CD4-positive, CD25-positive, alpha-beta regulatory T cell (primary cell): Measurements from ENCODE around the gene HDAC4. TPM values are rescaled to one million over a fixed set of nuclear protein-coding genes. Genes with fewer than 3 reads are reported as not detected.

Source experiments
- ATAC-seq, 2 donors: fragments of 150-1000 bp; cut with Tn5 transposase; one replicate each; pipeline ENCODE4 v1.10.0; 2021; ENCODE audit warnings: low read depth in 2 of 2, moderate number of reproducible peaks in 2 of 2, moderate library complexity in 1 of 2
- DNase-seq, 3 donors: peaks; one replicate each; pipeline versions ENCODE4 v3.0.0 to v3.0.0-alpha.2; 2012 to 2022; ENCODE audit warnings: mixed read lengths in 1 of 3
- H3K27ac ChIP-seq: one replicate; pipeline ENCODE4 v1.7.0; 2013; ENCODE audit warnings: mild to moderate bottlenecking, low read length; ENCODE audit not compliant: insufficient read depth, poor library complexity, severe bottlenecking
- H3K27me3 ChIP-seq: one replicate; pipeline ENCODE4 v1.7.0; 2013; ENCODE audit warnings: low read length; ENCODE audit not compliant: control insufficient read depth, insufficient read depth
- H3K36me3 ChIP-seq: one replicate; pipeline ENCODE4 v1.7.0; 2013; ENCODE audit warnings: mild to moderate bottlenecking, low read length, moderate library complexity; ENCODE audit not compliant: control insufficient read depth, insufficient read depth
- H3K4me1 ChIP-seq: 2 replicates; pipeline ENCODE4 v1.7.0; 2013; ENCODE audit warnings: mild to moderate bottlenecking, low read length; ENCODE audit not compliant: insufficient read depth, control insufficient read depth, poor library complexity, severe bottlenecking
- H3K4me3 ChIP-seq: one replicate; pipeline ENCODE4 v1.7.0; 2013; ENCODE audit warnings: low read depth, mild to moderate bottlenecking, low read length, moderate library complexity
- H3K9me3 ChIP-seq, 2 experiments: 1 replicate in 1 of 2; 2 replicates in 1 of 2; pipeline ENCODE4 v1.7.0; 2013; ENCODE audit warnings: low read length in 2 of 2, mild to moderate bottlenecking in 1 of 2, moderate library complexity in 1 of 2; ENCODE audit not compliant: control insufficient read depth in 2 of 2
- H3K27ac Mint-ChIP-seq, 3 donors: one replicate each; pipeline ENCODE4 v1.8.0; 2020 to 2022; ENCODE audit warnings: mild to moderate bottlenecking in 3 of 3, mixed read lengths in 3 of 3, moderate library complexity in 2 of 3
- H3K27me3 Mint-ChIP-seq: one replicate; pipeline ENCODE4 v1.8.0; 2022; ENCODE audit warnings: mild to moderate bottlenecking, mixed read lengths
- H3K36me3 Mint-ChIP-seq: one replicate; pipeline ENCODE4 v1.8.0; 2020; ENCODE audit warnings: mixed read lengths
- H3K4me1 Mint-ChIP-seq, 4 donors: one replicate each; pipeline ENCODE4 v1.8.0; 2020 to 2022; ENCODE audit warnings: mixed read lengths in 4 of 4, mild to moderate bottlenecking in 1 of 4
- H3K4me3 Mint-ChIP-seq, 4 donors: one replicate each; pipeline ENCODE4 v1.8.0; 2020 to 2022; ENCODE audit warnings: mild to moderate bottlenecking in 4 of 4, mixed read lengths in 4 of 4, moderate library complexity in 3 of 4
- H3K9me3 Mint-ChIP-seq, 7 donors: one replicate each; pipeline ENCODE4 v1.8.0; 2020 to 2022; ENCODE audit warnings: mixed read lengths in 7 of 7, mild to moderate bottlenecking in 3 of 7, moderate library complexity in 2 of 7
- polyA plus RNA-seq, 4 donors: library from polyadenylated mRNA; unstranded; fragments of 300-500 nt; fragmentation: Illumina TruSeq; gene quantifications; one replicate each; pipeline ENCODE4 v1.2.3, GENCODE V29; 2021
- total RNA-seq: library from RNA; stranded (reverse); gene quantifications from one replicate; pipeline ENCODE4 v1.2.3, GENCODE V29; 2022

HDAC4 gene
- total and polyA plus RNA-seq, 5 donors from 2014 or later = 6.5 to 118 (median 8.6) TPM

- no peak overlapping the region for H3K4me3 ChIP-seq
- Mint-ChIP-seq H3K36me3 (no peaks in the 10 kb centered on the region), H3K27ac (no peak overlapping the region), H3K4me3 (no peak overlapping the region), H3K9me3 (no peaks in the 10 kb centered on the region), H3K4me1 (no peaks in the 10 kb centered on the region), H3K27me3 (peaks cover 13% of the 10 kb centered on the region)
- no peaks in the 10 kb centered on the region for H3K36me3 ChIP-seq
- H3K27ac ChIP-seq = no peak overlapping the region
- no peaks in the 10 kb centered on the region for H3K27me3 ChIP-seq
- ATAC-seq = no peak
- no peaks in the 10 kb centered on the region for H3K9me3 ChIP-seq
- H3K4me1 ChIP-seq = no peaks in the 10 kb centered on the region
- no peak for DNase-seq
Observed at GRCh38 chr2:239024226-239024625, 376.6 kb downstream of the HDAC4 start.

GRCh38 chr2:239022437-239023260, 378.2 kb downstream of the HDAC4 start:
- Mint-ChIP-seq H3K27ac (no peak overlapping the region), H3K27me3 (peaks cover 13% of the 10 kb centered on the region), H3K9me3 (peaks cover 0 to 2% (median 0%) of the 10 kb centered on the region in 7 donors), H3K36me3 (no peaks in the 10 kb centered on the region), H3K4me1 (no peaks in the 10 kb centered on the region), H3K4me3 (no peak overlapping the region)
- no peak overlapping the region for H3K4me3 ChIP-seq
- no peaks in the 10 kb centered on the region for H3K4me1 ChIP-seq
- no peak for ATAC-seq
- no peak for DNase-seq
- no peak overlapping the region for H3K27ac ChIP-seq
- H3K9me3 ChIP-seq = no peaks in the 10 kb centered on the region
- no peaks in the 10 kb centered on the region for H3K36me3 ChIP-seq
- no peaks in the 10 kb centered on the region for H3K27me3 ChIP-seq

- Histone ChIP-seq H3K4me3 (no peak overlapping the region), H3K27me3 (no peaks in the 10 kb centered on the region), H3K36me3 (no peaks in the 10 kb centered on the region), H3K27ac (no peak overlapping the region), H3K4me1 (no peaks in the 10 kb centered on the region), H3K9me3 (no peaks in the 10 kb centered on the region)
- H3K27ac Mint-ChIP-seq = no peak overlapping the region
- H3K9me3 Mint-ChIP-seq = peaks cover 0 to 2% (median 0%) of the 10 kb centered on the region in 7 donors
- no peaks in the 10 kb centered on the region for H3K36me3 Mint-ChIP-seq
- ATAC-seq (no peak), DNase-seq (no peak)
- H3K4me1 Mint-ChIP-seq = no peaks in the 10 kb centered on the region
- H3K27me3 Mint-ChIP-seq = peaks cover 13% of the 10 kb centered on the region
- H3K4me3 Mint-ChIP-seq = peak overlapping the region in 1 of 4 donors; percentile 40
Observed at GRCh38 chr2:239021651-239022436, 379.0 kb downstream of the HDAC4 start.

GRCh38 chr2:239021224-239021623, 379.6 kb downstream of the HDAC4 start:
- no peaks in the 10 kb centered on the region for H3K36me3 Mint-ChIP-seq
- no peaks in the 10 kb centered on the region for H3K4me1 Mint-ChIP-seq
- H3K9me3 Mint-ChIP-seq = peaks cover 0 to 2% (median 0%) of the 10 kb centered on the region in 7 donors
- H3K27me3 Mint-ChIP-seq = peaks cover 13% of the 10 kb centered on the region
- no peaks in the 10 kb centered on the region for H3K4me1 ChIP-seq
- no peak overlapping the region for H3K4me3 Mint-ChIP-seq
- ATAC-seq (no peak), DNase-seq (no peak)
- H3K4me3 ChIP-seq = no peak overlapping the region
- H3K27me3 ChIP-seq = no peaks in the 10 kb centered on the region
- no peak overlapping the region for H3K27ac ChIP-seq
- no peaks in the 10 kb centered on the region for H3K9me3 ChIP-seq
- H3K36me3 ChIP-seq = no peaks in the 10 kb centered on the region
- H3K27ac Mint-ChIP-seq = no peak overlapping the region

- Histone ChIP-seq H3K36me3 (no peaks in the 10 kb centered on the region), H3K27ac (no peak overlapping the region), H3K4me1 (no peaks in the 10 kb centered on the region), H3K9me3 (no peaks in the 10 kb centered on the region), H3K27me3 (no peaks in the 10 kb centered on the region), H3K4me3 (no peak overlapping the region)
- Mint-ChIP-seq H3K27ac (no peak overlapping the region), H3K4me1 (no peaks in the 10 kb centered on the region), H3K27me3 (peaks cover 13% of the 10 kb centered on the region), H3K36me3 (no peaks in the 10 kb centered on the region), H3K4me3 (no peak overlapping the region), H3K9me3 (peaks cover 0 to 2% (median 0%) of the 10 kb centered on the region in 7 donors)
- ATAC-seq = no peak
- no peak for DNase-seq
Observed at GRCh38 chr2:239020541-239021041, 380.2 kb downstream of the HDAC4 start.

- peaks cover 0 to 2% (median 0%) of the 10 kb centered on the region in 7 donors for H3K9me3 Mint-ChIP-seq
- H3K27me3 ChIP-seq = no peaks in the 10 kb centered on the region
- H3K4me1 ChIP-seq = no peaks in the 10 kb centered on the region
- H3K27ac ChIP-seq = no peak overlapping the region
- no peak overlapping the region for H3K4me3 ChIP-seq
- H3K9me3 ChIP-seq = no peaks in the 10 kb centered on the region
- no peak for ATAC-seq
- peaks cover 13% of the 10 kb centered on the region for H3K27me3 Mint-ChIP-seq
- DNase-seq = no peak
- H3K36me3 Mint-ChIP-seq = no peaks in the 10 kb centered on the region
- H3K36me3 ChIP-seq = no peaks in the 10 kb centered on the region
- H3K4me3 Mint-ChIP-seq = no peak overlapping the region
- no peak overlapping the region for H3K27ac Mint-ChIP-seq
- H3K4me1 Mint-ChIP-seq = no peaks in the 10 kb centered on the region
Observed at GRCh38 chr2:239019183-239019581, 381.6 kb downstream of the HDAC4 start.

GRCh38 chr2:239018271-239019182, 382.3 kb downstream of the HDAC4 start:
- Histone ChIP-seq H3K9me3 (no peaks in the 10 kb centered on the region), H3K27ac (no peak overlapping the region), H3K27me3 (no peaks in the 10 kb centered on the region), H3K4me1 (no peaks in the 10 kb centered on the region), H3K36me3 (no peaks in the 10 kb centered on the region), H3K4me3 (no peak overlapping the region)
- no peak overlapping the region for H3K4me3 Mint-ChIP-seq
- peaks cover 0 to 2% (median 0%) of the 10 kb centered on the region in 7 donors for H3K9me3 Mint-ChIP-seq
- no peaks in the 10 kb centered on the region for H3K36me3 Mint-ChIP-seq
- H3K4me1 Mint-ChIP-seq = no peaks in the 10 kb centered on the region
- peaks cover 13% of the 10 kb centered on the region for H3K27me3 Mint-ChIP-seq
- no peak for DNase-seq
- ATAC-seq = no peak
- H3K27ac Mint-ChIP-seq = no peak overlapping the region
